ENCODE results near the gene GRID1.
"Not testable (repeated sequence)": the region's sequence is repeated elsewhere in the genome, so short reads cannot be mapped to it uniquely, and the experiment has no call there.

GRID1 gene

GRCh38 chr10:85857791-85858190 lies 508.8 kb downstream of the GRID1 start:
- DNase-seq, result no peak

- no peak for DNase-seq
These were observed 509.3 kb downstream of the GRID1 start for GRCh38 chr10:85857305-85857704.

DNA sequence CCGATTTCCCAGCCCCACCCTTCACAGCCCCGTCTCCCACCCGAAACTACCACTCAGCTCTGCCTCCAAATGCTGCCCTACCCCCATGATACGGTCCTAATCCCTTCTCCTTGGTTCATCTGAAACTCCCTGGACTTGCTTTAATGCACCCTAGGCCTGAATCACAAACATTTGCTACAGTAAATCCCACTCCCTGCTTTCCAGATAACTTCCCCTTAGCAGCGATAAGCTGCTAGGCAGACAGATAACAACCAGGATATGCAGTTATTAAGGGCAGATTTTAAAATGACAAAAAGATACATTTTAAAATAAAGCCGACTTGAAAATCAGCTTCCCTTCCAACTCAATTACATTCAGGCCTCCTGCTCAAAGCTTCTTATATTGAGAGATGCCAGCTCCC lies 514.7 kb downstream of the GRID1 start:
- no peak for DNase-seq

DNA sequence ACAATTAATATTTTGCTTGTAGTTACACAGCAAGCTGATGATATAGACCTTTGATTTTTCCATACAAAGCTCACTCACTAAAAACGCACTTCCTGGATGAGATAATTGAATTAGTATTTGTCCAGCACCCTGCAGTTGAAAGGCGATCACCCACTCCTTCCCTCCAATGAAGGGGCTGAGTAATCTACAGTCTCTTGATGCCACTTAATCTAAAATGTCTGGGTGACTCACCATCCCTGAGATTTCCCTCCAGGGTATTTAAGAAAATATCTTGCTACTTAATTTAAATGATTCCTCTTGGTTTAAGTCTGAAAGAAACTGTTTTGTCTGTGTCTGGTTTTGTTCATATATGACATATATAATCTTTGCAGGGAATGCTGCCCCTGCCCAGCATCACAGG lies 515.3 kb downstream of the GRID1 start:
- DNase-seq, result peak; percentile 67

- DNase-seq, result peak; percentile 6
These were observed 515.9 kb downstream of the GRID1 start for GRCh38 chr10:85850736-85851135.

- no peak for DNase-seq
These were observed 517.3 kb downstream of the GRID1 start for GRCh38 chr10:85849315-85849714.

DNA sequence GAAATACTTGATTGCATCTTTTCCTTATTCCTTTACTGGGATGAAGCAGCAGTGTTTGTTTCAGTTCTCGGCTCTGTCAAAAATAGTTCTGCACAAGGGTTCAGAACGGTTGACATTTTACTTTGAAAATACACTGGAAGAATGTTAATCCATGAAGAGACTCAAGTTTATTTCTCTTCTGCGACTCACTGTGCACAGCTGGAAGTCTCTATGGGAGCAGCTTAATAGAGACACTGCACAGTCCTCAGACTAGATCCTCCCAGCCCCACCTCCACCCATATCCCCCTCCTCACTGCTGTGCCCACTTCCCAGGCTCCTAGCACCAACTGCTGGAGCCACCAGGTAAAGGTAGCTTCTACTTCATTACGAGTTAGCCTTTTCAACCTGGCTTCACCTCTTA lies 517.8 kb downstream of the GRID1 start:
- DNase-seq, result no peak

DNA sequence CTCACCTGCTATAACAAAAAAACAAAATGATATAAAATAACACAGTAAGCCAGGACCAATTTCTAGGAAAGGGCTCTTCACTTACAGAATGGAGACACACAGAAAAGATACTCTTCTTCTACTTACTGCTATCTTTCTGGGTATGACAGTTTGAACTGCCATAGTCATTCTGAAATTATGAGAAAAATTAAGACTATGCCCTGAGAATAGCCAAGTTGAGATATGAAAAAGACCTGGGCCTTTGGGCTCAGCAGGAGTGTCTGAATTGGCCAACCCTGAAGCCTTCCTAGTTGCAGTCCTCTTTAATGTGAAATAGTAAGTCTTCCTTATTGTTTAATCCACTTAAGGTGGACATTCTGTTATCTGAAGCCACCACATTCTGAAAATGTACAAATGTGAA lies 519.5 kb downstream of the GRID1 start:
- no peak for DNase-seq

DNA sequence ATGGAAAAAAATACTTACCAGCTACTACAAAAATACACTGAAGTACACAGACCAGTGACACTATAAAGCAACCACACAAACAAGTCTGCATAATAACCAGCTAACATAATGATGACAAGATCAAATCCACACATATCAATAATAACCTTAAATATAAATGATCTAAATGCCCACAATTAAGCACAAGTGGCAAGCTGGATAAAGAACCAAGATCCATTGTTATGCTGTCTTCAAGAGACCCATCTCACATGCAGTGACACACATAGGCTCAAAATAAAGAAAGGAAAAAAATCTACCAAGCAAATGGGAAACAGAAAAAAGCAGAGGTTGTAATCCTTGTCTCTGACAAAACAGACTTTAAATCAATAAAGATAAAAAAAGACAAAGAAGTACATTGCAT lies 527.9 kb downstream of the GRID1 start:
- not testable (repeated sequence) for DNase-seq

DNA sequence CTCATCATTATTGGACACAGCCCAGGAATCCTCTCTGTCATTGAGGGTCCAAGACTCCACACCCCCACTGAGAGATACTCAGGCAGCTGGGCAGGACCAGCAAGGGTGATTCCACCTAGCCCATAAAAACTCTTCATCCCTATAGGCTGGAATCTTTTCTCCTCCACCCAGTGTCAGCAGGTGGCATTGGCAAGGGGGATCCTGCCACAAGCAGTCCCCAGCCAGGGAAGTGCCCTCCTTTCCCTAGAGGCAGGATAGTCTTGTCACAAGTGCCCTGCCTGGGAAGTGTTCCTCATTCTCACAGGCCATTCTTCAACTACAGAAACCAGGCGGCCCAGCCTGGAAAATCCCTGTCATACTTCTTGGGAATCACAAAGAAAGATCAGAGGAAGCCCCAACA lies 533.6 kb downstream of the GRID1 start:
- DNase-seq, result no peak

DNA sequence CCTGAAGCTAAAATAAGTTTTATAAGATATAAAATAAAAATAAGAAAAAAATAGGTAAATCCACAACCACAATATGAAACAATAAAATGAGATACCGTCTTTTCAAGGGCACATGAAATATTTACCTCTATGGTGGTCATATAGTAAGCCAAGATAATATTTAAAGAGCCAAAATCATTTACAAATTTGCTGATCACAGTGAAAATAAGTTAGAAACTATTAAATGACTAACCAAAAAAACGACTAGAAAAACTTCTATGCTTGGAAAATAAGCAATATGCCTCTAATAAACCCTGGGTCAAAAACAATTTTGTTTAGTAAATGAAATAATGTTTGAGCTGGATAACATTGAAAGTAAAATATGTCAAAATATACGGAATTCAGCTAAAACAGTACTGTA lies 535.2 kb downstream of the GRID1 start:
- no peak for DNase-seq

DNA sequence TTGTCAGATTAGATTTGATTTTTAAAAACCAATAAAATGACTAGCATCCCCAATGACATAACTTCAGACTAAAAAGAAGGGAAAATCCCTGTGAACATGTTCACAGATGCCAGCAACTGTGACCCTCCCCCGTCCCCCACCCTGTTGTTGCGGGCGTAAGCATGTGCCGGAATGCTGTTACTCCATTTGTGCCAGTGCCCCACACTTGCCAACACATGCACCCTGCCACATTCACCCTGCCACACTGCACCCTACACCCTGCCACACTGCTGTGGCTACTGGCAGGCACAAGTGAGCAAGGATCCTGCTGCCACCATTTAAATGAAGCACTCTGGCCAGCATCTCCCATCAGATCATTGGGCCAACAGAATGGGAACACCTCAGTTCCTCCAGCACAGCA lies 540.2 kb downstream of the GRID1 start:
- DNase-seq, result no peak

DNA sequence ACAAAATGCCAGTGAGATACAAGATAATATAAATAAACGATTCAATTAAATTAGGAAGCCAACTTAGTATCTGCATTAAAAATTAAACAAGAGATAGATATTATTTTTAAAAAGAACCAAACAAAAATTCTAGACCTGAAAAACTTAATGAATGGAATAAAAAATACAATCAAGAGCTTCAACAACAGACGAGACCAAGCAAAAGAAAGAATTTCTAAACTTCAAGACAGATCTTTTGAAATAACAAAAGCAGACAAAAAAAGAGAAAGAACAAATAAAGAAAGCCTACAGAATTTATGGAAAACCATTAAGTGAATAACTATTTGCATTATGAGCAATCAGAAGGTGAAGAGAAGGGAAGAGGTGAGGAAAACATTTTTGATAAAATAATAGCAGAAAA lies 555.2 kb downstream of the GRID1 start:
- DNase-seq, result no peak

DNA sequence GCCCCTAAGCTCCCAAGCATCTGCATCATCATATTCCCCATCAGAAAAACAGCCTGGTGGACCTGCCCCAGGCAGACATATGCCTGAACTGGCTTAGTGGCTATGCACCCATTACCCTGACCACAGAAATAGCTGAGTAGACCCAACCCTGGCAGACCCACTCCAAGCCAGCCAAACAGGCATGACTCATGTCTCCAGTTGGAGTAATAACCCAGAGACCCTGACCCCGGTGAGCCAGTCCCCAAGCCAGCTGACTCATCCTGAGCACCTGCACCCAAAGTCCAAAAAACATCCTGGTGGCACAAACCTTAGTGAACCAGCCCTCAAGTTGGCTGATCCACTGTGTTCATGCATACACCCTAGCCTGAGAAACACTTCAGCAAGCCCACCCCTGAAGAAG lies 555.9 kb downstream of the GRID1 start:
- no peak for DNase-seq

DNA sequence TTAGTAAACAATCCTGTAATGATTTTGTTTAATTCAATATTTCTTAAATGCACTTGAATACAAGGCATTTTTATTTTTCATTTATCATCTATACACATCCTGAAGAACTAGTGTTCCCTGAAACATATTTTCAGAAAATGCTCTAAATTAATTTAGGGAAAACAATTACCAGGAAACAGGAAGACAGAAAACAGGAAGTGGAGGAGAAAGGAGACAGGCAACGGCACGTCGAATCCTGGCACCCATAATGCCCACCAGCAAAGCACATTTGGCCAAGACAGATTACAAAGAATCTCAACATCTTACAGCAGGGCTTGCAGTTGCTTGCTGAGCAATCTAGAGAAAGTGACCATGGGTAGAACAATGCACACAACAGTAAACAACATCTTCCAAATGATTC lies 571.1 kb downstream of the GRID1 start:
- no peak for DNase-seq

GRCh38 chr10:85794553-85794952 lies 572.0 kb downstream of the GRID1 start:
- DNase-seq, result no peak

DNA sequence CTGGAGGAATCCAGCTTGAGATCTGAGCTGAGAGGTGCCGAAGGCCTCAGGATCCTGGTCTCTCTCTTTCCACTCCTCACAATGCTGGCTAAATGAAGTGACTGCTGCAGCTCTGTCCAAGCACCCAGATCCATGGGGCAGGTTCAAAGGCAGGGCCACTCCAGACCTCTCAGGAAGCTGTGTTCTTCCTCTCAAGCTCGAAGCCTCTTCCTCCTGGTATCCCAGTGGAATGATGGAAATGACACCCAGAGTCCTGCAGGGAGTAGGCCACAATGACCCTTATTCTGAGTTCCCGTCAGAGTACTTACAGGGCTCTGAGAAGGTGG lies 574.1 kb downstream of the GRID1 start:
- no peak for DNase-seq

GRCh38 chr10:85791818-85792532 lies 574.6 kb downstream of the GRID1 start:
- DNase-seq, result peak; percentile 8

- DNase-seq, result peak; percentile 4
These were observed 576.4 kb downstream of the GRID1 start for GRCh38 chr10:85789982-85790789.

DNA sequence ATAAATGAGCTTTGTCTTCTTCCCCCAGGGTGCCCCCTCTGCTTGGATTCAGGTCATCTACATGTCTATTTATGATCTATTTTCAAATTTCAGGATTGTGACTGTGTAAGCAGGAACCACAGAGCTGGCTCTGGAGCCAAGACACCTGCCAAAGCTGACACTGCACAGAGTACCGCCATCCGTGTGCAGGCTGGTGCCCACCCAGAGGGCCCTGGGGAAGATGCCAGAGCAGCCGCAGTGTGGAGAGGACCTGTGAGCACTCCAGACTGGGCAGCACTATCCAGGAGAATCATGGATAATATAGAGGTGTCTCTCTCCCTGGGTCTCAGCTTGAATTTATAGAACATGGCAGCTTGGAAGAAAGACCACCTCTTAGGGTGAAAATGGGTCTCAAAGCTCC lies 577.5 kb downstream of the GRID1 start:
- no peak for DNase-seq

DNA sequence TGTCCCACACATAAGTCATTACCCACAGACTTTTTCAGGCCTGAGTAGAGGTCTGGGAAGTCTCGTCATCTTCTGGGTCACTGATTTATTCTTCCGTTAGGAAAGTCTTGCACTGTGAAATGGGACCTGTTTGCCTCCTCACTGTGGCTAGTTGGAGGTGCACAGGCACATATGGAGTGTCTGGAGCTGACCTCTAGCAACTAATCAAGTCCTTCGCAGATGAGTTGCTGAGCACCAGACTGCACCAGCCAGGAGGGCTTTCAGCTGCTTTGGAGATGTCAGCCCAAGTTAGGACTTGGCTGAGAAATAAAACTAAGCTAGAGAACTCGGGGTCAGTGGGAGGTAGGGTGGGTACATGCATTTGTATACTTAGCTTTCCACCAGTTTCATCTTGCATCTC lies 578.0 kb downstream of the GRID1 start:
- DNase-seq, result no peak

DNA sequence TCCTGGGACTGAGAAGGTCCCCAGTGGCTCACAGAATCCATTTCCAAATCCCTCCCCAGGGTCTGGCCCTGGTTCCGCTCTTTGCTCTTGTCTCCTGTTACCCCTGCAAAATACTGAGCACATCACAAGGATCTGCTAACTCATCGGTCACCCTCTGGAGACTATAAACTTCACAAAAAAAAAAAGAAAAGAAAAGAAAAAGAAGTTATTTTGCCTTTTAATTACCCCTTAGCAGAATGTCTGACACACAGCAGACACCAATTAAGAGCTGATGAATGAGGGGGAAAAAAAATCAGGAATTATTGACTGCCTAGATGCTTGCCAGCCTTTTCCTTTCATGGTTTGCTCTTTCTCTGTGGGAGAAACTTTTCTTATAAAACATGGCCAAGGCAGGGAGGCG lies 578.7 kb downstream of the GRID1 start:
- peak; percentile 21 for DNase-seq

DNA sequence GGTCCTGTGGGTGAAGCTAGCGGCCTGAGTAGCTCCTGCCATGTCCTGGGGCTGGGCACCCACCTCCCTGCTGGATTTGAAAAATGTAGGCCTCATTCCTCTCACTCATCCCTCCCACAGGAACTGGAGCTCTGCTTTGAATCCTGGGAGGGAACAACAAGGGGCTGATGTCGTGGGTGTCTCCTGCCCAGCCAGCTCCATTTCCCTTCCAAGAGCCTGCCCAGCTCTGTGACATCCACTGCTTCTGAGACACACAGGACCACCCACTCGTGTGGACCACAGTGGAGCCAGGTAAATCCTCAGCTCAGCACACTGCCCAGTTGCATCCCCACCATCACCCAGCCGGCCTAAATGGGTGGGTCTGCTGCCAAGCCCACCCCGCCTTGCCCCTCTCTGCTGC lies 579.2 kb downstream of the GRID1 start:
- no peak for DNase-seq

DNA sequence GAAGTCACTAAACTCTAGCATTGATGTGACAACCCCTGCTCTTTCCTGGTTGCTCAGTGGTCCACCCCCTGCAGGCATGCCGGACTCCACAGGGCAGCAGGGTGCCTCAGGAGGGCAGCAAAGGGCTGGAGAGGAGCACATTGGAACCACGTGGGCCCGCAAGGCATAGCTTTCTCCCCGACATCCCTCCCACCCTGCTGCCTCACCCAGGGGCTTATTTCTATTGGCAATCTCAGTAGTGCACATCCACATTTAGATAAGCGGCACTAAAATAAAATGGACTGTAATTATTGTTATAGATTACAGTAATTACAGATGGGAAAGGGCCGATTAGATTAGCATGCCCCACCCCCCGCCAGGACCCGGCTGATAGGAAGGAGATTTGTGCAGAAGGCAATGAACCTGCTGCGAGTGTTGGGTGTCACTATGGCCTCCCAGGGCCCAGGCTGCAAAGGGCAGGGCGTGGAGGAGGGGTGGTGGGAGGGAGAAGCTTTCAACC lies 580.1 kb downstream of the GRID1 start:
- peak; percentile 92 for DNase-seq

DNA sequence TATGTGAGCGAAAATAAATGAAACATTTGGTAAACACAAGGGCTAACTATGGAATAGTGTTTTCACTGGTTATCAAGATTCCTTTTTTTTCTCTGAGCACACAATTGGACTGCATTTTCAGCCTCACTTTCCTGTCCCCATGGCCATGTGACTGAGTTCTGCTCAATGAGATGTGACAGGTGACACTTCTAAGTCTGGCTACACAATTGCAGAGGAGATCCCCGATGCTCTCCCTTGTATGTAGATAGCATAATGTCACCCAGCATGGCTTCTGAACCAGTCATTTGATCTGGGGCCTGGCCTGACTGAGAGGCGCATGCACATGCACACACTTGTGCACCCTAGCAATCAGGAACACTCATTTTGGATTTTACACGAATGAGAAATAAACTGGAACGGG lies 581.8 kb downstream of the GRID1 start:
- peak; percentile 3 for DNase-seq
